HG02943 (cell line): ENCODE data around the gene DYDC2.
"Not testable (repeated sequence)": the region's sequence is repeated elsewhere in the genome, so short reads cannot be mapped to it uniquely, and the experiment has no call there.

Experiments used
- ATAC-seq: cut with Tn5 transposase; IDR thresholded peaks from one replicate; pipeline ENCODE4 v1.9.1; 2021; ENCODE audit warnings: mild to moderate bottlenecking, low read depth, moderate library complexity; ENCODE audit not compliant: unreplicated experiment

The DYDC2 gene

GRCh38 chr10:80356563-80356988, at the start of gene DYDC2, which contains the start of gene DYDC1:
TSS of gene DYDC2 (plus strand) at chr10:80356781. CDS start at chr10:80362444, 5,663 bp downstream.
TSS of gene DYDC1 (minus strand) at chr10:80356755. CDS start at chr10:80352601, 4,154 bp downstream.
- ATAC-seq = no peak

GRCh38 chr10:80313523-80313922, 43.1 kb upstream of the DYDC2 start:
- ATAC-seq = no peak

- ATAC-seq = no peak
Measured at GRCh38 chr10:80315391-80315790, 41.2 kb upstream of the DYDC2 start.

- ATAC-seq = no peak
Measured at GRCh38 chr10:80318742-80319141, 37.8 kb upstream of the DYDC2 start.

GRCh38 chr10:80319318-80319717, 37.3 kb upstream of the DYDC2 start:
- no peak for ATAC-seq

GRCh38 chr10:80319725-80320290, 36.8 kb upstream of the DYDC2 start:
- ATAC-seq = no peak

- ATAC-seq = no peak
Measured at GRCh38 chr10:80320377-80320776, 36.2 kb upstream of the DYDC2 start.

GRCh38 chr10:80321183-80321582, 35.4 kb upstream of the DYDC2 start:
- no peak for ATAC-seq

- no peak for ATAC-seq
Measured at GRCh38 chr10:80322158-80322557, 34.4 kb upstream of the DYDC2 start.

- ATAC-seq = no peak
Measured at GRCh38 chr10:80322711-80323110, 33.9 kb upstream of the DYDC2 start.

GRCh38 chr10:80323311-80323710, 33.3 kb upstream of the DYDC2 start:
- no peak for ATAC-seq

- ATAC-seq = no peak
Measured at GRCh38 chr10:80324086-80324485, 32.5 kb upstream of the DYDC2 start.

GRCh38 chr10:80324891-80325364, 31.7 kb upstream of the DYDC2 start:
- ATAC-seq = no peak

- ATAC-seq = no peak
Measured at GRCh38 chr10:80333983-80334382, 22.6 kb upstream of the DYDC2 start.

- no peak for ATAC-seq
Measured at GRCh38 chr10:80344276-80344675, 12.3 kb upstream of the DYDC2 start.

- no peak for ATAC-seq
Measured at GRCh38 chr10:80344912-80345311, 11.7 kb upstream of the DYDC2 start.

GRCh38 chr10:80350251-80350650, 6.3 kb upstream of the DYDC2 start:
- ATAC-seq = no peak

GRCh38 chr10:80351220-80351619, 5.4 kb upstream of the DYDC2 start:
- no peak for ATAC-seq

- no peak for ATAC-seq
Measured at GRCh38 chr10:80356989-80357850, 639 bp downstream of the DYDC2 start.

GRCh38 chr10:80357851-80358125, 1.2 kb downstream of the DYDC2 start:
- ATAC-seq = no peak

- ATAC-seq = not testable (repeated sequence)
Measured at GRCh38 chr10:80358925-80359324, 2.3 kb downstream of the DYDC2 start.

GRCh38 chr10:80359644-80360043, 3.1 kb downstream of the DYDC2 start:
- no peak for ATAC-seq
